Neural cell (in vitro differentiated cells): ENCODE measurements around the gene NUDT4. TPM values are rescaled to one million over a fixed set of nuclear protein-coding genes. Genes with fewer than 3 reads are reported as not detected.

Source experiments
- H2AFZ ChIP-seq: fragments of 200-600, 300-800 bp; sonication (generic), shearing (Covaris generic); 2 replicates; pipeline ENCODE4 v1.6.0; 2014; ENCODE audit warnings: low read depth, mild to moderate bottlenecking, antibody characterized with exemption, low read length, moderate library complexity
- H3F3A ChIP-seq: fragments of 200-600 bp; shearing (Covaris generic); 2 replicates; pipeline ENCODE4 v1.6.1; 2016; ENCODE audit warnings: mild to moderate bottlenecking, moderate library complexity, mixed read lengths, antibody characterized with exemption, low read length; ENCODE audit not compliant: insufficient read depth, poor library complexity, severe bottlenecking
- H3K27ac ChIP-seq: fragments of 200-600, 300-800 bp; sonication (generic), shearing (Covaris generic); 2 replicates; pipeline ENCODE4 v1.5.1; 2014; ENCODE audit warnings: mild to moderate bottlenecking, low read length, moderate library complexity
- H3K27me3 ChIP-seq: fragments of 300-800, 200-600 bp; sonication (generic), shearing (Covaris generic); 2 replicates; pipeline ENCODE4 v1.6.0; 2014; ENCODE audit warnings: mild to moderate bottlenecking, low read depth, low read length, moderate library complexity; ENCODE audit not compliant: insufficient read depth
- H3K36me3 ChIP-seq: fragments of 300-800, 200-600 bp; sonication (generic), shearing (Covaris generic); 2 replicates; pipeline ENCODE4 v1.5.1; 2014; ENCODE audit warnings: mild to moderate bottlenecking, antibody characterized with exemption, low read length, moderate library complexity; ENCODE audit not compliant: insufficient read depth
- H3K4me2 ChIP-seq: fragments of 300-800, 200-600 bp; sonication (generic), shearing (Covaris generic); 2 replicates; pipeline ENCODE4 v1.6.0; 2014; ENCODE audit warnings: mild to moderate bottlenecking, low read length
- H3K4me3 ChIP-seq: fragments of 300-800, 200-600 bp; sonication (generic), shearing (Covaris generic); 2 replicates; pipeline ENCODE4 v1.5.1; 2014; ENCODE audit warnings: mild to moderate bottlenecking, low read length, moderate library complexity
- H3K79me2 ChIP-seq: fragments of 200-600 bp; shearing (Covaris generic); replicated peaks from 2 replicates; pipeline ENCODE4 v1.6.0; 2014; ENCODE audit warnings: mild to moderate bottlenecking, low read length, moderate library complexity; ENCODE audit not compliant: insufficient read depth
- H3K9ac ChIP-seq: fragments of 300-800, 200-600 bp; sonication (generic), shearing (Covaris generic); 2 replicates; pipeline ENCODE4 v1.6.1; 2016; ENCODE audit warnings: mild to moderate bottlenecking, low read length, mixed read lengths
- H3K9me2 ChIP-seq: fragments of 200-600 bp; shearing (Covaris generic); 2 replicates; pipeline ENCODE4 v1.6.1; 2016; ENCODE audit warnings: mild to moderate bottlenecking, low read length, mixed read lengths; ENCODE audit not compliant: insufficient read depth
- H3K9me3 ChIP-seq: fragments of 200-600, 300-800 bp; sonication (generic), shearing (Covaris generic); 2 replicates; pipeline ENCODE4 v1.6.1; 2016; ENCODE audit warnings: mild to moderate bottlenecking, mixed run types, low read length, moderate library complexity, mixed read lengths
- H4K20me1 ChIP-seq: fragments of 200-600 bp; shearing (Covaris generic); 2 replicates; pipeline ENCODE4 v1.6.1; 2016; ENCODE audit warnings: mild to moderate bottlenecking, mixed run types; ENCODE audit not compliant: insufficient read depth
- CTCF ChIP-seq: fragments of 450-650 bp; IDR thresholded peaks from 2 replicates; pipeline ENCODE4 v1.5.1; 2014; ENCODE audit warnings: antibody characterized with exemption, mild to moderate bottlenecking, moderate library complexity; ENCODE audit not compliant: poor library complexity, severe bottlenecking
- EP300 ChIP-seq: fragments of 450-650 bp; conservative IDR thresholded peaks from 2 replicates; pipeline ENCODE4 v1.6.1; 2014; ENCODE audit warnings: antibody characterized with exemption, mild to moderate bottlenecking, moderate library complexity; ENCODE audit not compliant: poor library complexity, severe bottlenecking
- EZH2 ChIP-seq: fragments of 200-600, 300-800 bp; shearing (Covaris generic), sonication (generic); IDR thresholded peaks from 2 replicates; pipeline ENCODE4 v1.6.1; 2014; ENCODE audit warnings: antibody characterized with exemption, low read length, borderline replicate concordance, mild to moderate bottlenecking; ENCODE audit not compliant: insufficient read depth, poor library complexity, severe bottlenecking
- MXI1 ChIP-seq: fragments of 450-650 bp; conservative IDR thresholded peaks from 2 replicates; pipeline ENCODE4 v1.6.1; 2014; ENCODE audit warnings: antibody characterized with exemption, mild to moderate bottlenecking; ENCODE audit not compliant: poor library complexity, severe bottlenecking
- POLR2AphosphoS5 ChIP-seq: IDR thresholded peaks from 2 replicates; pipeline ENCODE4 v1.6.1; 2012
- RAD21 ChIP-seq: fragments of 450-650 bp; conservative IDR thresholded peaks from 2 replicates; pipeline ENCODE4 v1.6.1; 2014; ENCODE audit warnings: antibody characterized with exemption, mild to moderate bottlenecking, moderate library complexity
- REST ChIP-seq: IDR thresholded peaks from 2 replicates; pipeline ENCODE4 v1.6.1; 2012; ENCODE audit warnings: borderline replicate concordance
- SMC3 ChIP-seq: fragments of 450-650 bp; conservative IDR thresholded peaks from 2 replicates; pipeline ENCODE4 v1.6.1; 2014; ENCODE audit warnings: antibody characterized with exemption, mild to moderate bottlenecking, moderate library complexity; ENCODE audit not compliant: poor library complexity
- TAF1 ChIP-seq: IDR thresholded peaks from 2 replicates; pipeline ENCODE4 v1.6.1; 2012; ENCODE audit warnings: low read depth
- polyA plus RNA-seq: library from polyadenylated mRNA; depleted of rRNA; stranded (reverse); fragments of >200 nt; gene quantifications from 2 replicates; pipeline ENCODE4 v1.2.3, GENCODE V29; 2014

The NUDT4 gene
- polyA plus RNA-seq, 1 donor from 2014 or later = 39.9 TPM

- TF ChIP-seq EZH2 = no peak
- TF ChIP-seq RAD21 = no peak
- TF ChIP-seq SMC3 = no peak
- TF ChIP-seq POLR2AphosphoS5 = no peak
- TF ChIP-seq TAF1 = no peak
- TF ChIP-seq MXI1 = no peak
- no peak for TF ChIP-seq EP300
- no peak for TF ChIP-seq CTCF
- TF ChIP-seq REST = no peak
- H3K9me2 ChIP-seq = no peaks in the 10 kb centered on the region
- no peaks in the 10 kb centered on the region for H3K79me2 ChIP-seq
- H3K4me3 ChIP-seq = no peak overlapping the region
- H3K9ac ChIP-seq = no peak overlapping the region
- no peaks in the 10 kb centered on the region for H3F3A ChIP-seq
- no peak overlapping the region for H3K4me2 ChIP-seq
- H3K9me3 ChIP-seq = no peaks in the 10 kb centered on the region
- H3K36me3 ChIP-seq = no peaks in the 10 kb centered on the region
- no peaks in the 10 kb centered on the region for H4K20me1 ChIP-seq
- H3K27ac ChIP-seq = no peak overlapping the region
- H2AFZ ChIP-seq = no peak overlapping the region
- H3K27me3 ChIP-seq = no peaks in the 10 kb centered on the region
Measured at GRCh38 chr12:93449277-93449676, 71.6 kb downstream of the NUDT4 start.

GRCh38 chr12:93451423-93452158 lies 73.9 kb downstream of the NUDT4 start:
- no peak overlapping the region for H3K4me3 ChIP-seq
- H3K9me2 ChIP-seq = no peaks in the 10 kb centered on the region
- H3K27me3 ChIP-seq = no peaks in the 10 kb centered on the region
- H3F3A ChIP-seq = no peaks in the 10 kb centered on the region
- no peak overlapping the region for H3K27ac ChIP-seq
- no peak overlapping the region for H3K9ac ChIP-seq
- no peaks in the 10 kb centered on the region for H3K79me2 ChIP-seq
- TF ChIP-seq EP300 = no peak
- no peak for TF ChIP-seq EZH2
- no peak for TF ChIP-seq MXI1
- TF ChIP-seq SMC3 = no peak
- TF ChIP-seq TAF1 = no peak
- no peak for TF ChIP-seq RAD21
- no peak for TF ChIP-seq POLR2AphosphoS5
- TF ChIP-seq REST = no peak
- H4K20me1 ChIP-seq = no peaks in the 10 kb centered on the region
- H3K9me3 ChIP-seq = no peaks in the 10 kb centered on the region
- H3K36me3 ChIP-seq = no peaks in the 10 kb centered on the region
- H2AFZ ChIP-seq = no peak overlapping the region
- H3K4me2 ChIP-seq = no peak overlapping the region
